HepG2 (cell line): ENCODE data around the gene KRTAP12-1. TPM values are rescaled to one million over a fixed set of nuclear protein-coding genes. Genes with fewer than 3 reads are reported as not detected.

Source experiments
- ATAC-seq: fragments of 200-7000 bp; cut with Tn5 transposase; 3 replicates; pipeline ENCODE4 v1.9.1; 2020; ENCODE audit warnings: mild to moderate bottlenecking, moderate library complexity
- BruUV-seq: library from RNA; stranded (reverse); fragments of 400-500 nt; replicated peaks from 2 replicates; lab custom pipeline; 2021; lab: Mats Ljungman, UMichigan
- CTCF ChIA-PET: fragments of 300-600 bp; formaldehyde crosslinking; extraction: SDS; loops from one replicate; lab custom pipeline; 2021; ENCODE audit warnings: low total read pairs, inconsistent platforms, low intra/inter-chr PET ratio; lab: Yijun Ruan, JAX
- POLR2A ChIA-PET: fragments of 350-600 bp; sonication (Branson Sonifier 250); formaldehyde crosslinking; loops from one replicate; lab custom pipeline; 2020; ENCODE audit warnings: antibody characterized with exemption, inconsistent platforms; lab: Yijun Ruan, JAX
- DNase-seq: peaks from one replicate; pipeline ENCODE4 v3.0.0-alpha.2; 2015; ENCODE audit warnings: low spot score
- FAIRE-seq: peaks from 3 replicates; lab custom pipeline; 2011; peaks lifted over from hg19 to GRCh38; lab: Jason Lieb, UNC
- H2AFZ ChIP-seq: one replicate; pipeline ENCODE4 v1.6.1; 2011; ENCODE audit warnings: low read length, inconsistent platforms
- H3K27ac ChIP-seq: fragments of 300-600 bp; 3 replicates; pipeline ENCODE4 v1.8.0; 2011; ENCODE audit warnings: mixed run types, mild to moderate bottlenecking, mixed read lengths, low read length, inconsistent platforms; ENCODE audit not compliant: insufficient read depth; ENCODE audit errors: extremely low read length
- H3K27me3 ChIP-seq, 2 experiments: fragments of 200-600 bp in 1 of 2; 2 replicates in 1 of 2; 3 replicates in 1 of 2; pipeline versions ENCODE4 v1.6.0 to v1.8.0; 2011; ENCODE audit warnings: low read length in 2 of 2, mild to moderate bottlenecking in 2 of 2, moderate library complexity in 2 of 2, inconsistent platforms in 1 of 2; ENCODE audit not compliant: insufficient read depth in 2 of 2, control insufficient read depth in 1 of 2
- H3K36me3 ChIP-seq, 2 experiments: fragments of 200-600 bp in 1 of 2; replicated peaks in 1 of 2; 2 replicates in 1 of 2; 3 replicates in 1 of 2; pipeline versions ENCODE4 v1.5.1 to v1.8.0; 2011; ENCODE audit warnings: low read length in 2 of 2, inconsistent platforms in 1 of 2; ENCODE audit not compliant: insufficient read depth in 2 of 2, control insufficient read depth in 1 of 2
- H3K4me1 ChIP-seq: 2 replicates; pipeline ENCODE4 v1.5.1; 2012; ENCODE audit warnings: low read length, inconsistent platforms; ENCODE audit not compliant: insufficient read depth
- H3K4me2 ChIP-seq: 2 replicates; pipeline ENCODE4 v1.6.0; 2011; ENCODE audit warnings: low read depth, low read length, inconsistent platforms
- H3K4me3 ChIP-seq, 3 experiments: fragments of 200-600 bp in 1 of 3; sonication (generic), shearing (Covaris generic) in 1 of 3; replicated peaks in 1 of 3; 2 replicates each; pipeline ENCODE4 v1.5.1; 2011 to 2016; ENCODE audit warnings: low read length in 3 of 3, inconsistent platforms in 2 of 3, low read depth in 2 of 3, mild to moderate bottlenecking in 2 of 3, control low read depth in 1 of 3, mixed read lengths in 1 of 3; ENCODE audit not compliant: insufficient read depth in 1 of 3
- H3K79me2 ChIP-seq: one replicate; pipeline ENCODE4 v1.6.1; 2011; ENCODE audit warnings: low read length, inconsistent platforms; ENCODE audit not compliant: insufficient read depth
- H3K9ac ChIP-seq: 2 replicates; pipeline ENCODE4 v1.6.0; 2011; ENCODE audit warnings: mild to moderate bottlenecking, low read depth, low read length, inconsistent platforms; ENCODE audit not compliant: insufficient read depth
- H3K9me3 ChIP-seq: 2 replicates; pipeline ENCODE4 v1.5.1; 2012; ENCODE audit warnings: mild to moderate bottlenecking, low read length
- H4K20me1 ChIP-seq: 2 replicates; pipeline ENCODE4 v1.6.0; 2011; ENCODE audit warnings: inconsistent platforms, mild to moderate bottlenecking, low read length, moderate library complexity; ENCODE audit not compliant: insufficient read depth
- KLF6 ChIP-seq: IDR thresholded peaks from 2 replicates; pipeline ENCODE4 v1.8.0; 2016; ENCODE audit warnings: missing biosample characterization, missing genetic modification reagents
- NFE2 ChIP-seq: sonication (generic); formaldehyde crosslinking; IDR thresholded peaks from 2 replicates; pipeline ENCODE4 v1.4.0; 2020; ENCODE audit warnings: missing genetic modification reagents
- POGZ ChIP-seq: sonication (generic); formaldehyde crosslinking; IDR thresholded peaks from 2 replicates; pipeline ENCODE4 v1.4.0; 2020; ENCODE audit warnings: mild to moderate bottlenecking, missing genetic modification reagents
- RORA ChIP-seq: sonication (generic); formaldehyde crosslinking; IDR thresholded peaks from 2 replicates; pipeline ENCODE4 v1.5.0; 2020; ENCODE audit warnings: mild to moderate bottlenecking, missing genetic modification reagents, moderate library complexity
- ZNF337 ChIP-seq: sonication (generic); formaldehyde crosslinking; IDR thresholded peaks from 2 replicates; pipeline ENCODE4 v1.5.1; 2020; ENCODE audit warnings: missing genetic modification reagents, low read depth, mild to moderate bottlenecking, borderline replicate concordance
- ZNF687 ChIP-seq: sonication (generic); formaldehyde crosslinking; IDR thresholded peaks from 2 replicates; pipeline ENCODE4 v1.5.1; 2020; ENCODE audit warnings: mild to moderate bottlenecking, missing genetic modification reagents, moderate library complexity
- ZNF777 ChIP-seq: sonication (generic); formaldehyde crosslinking; IDR thresholded peaks from 2 replicates; pipeline ENCODE4 v1.4.0; 2020; ENCODE audit warnings: missing genetic modification reagents
- WGBS: methylation state at CpG from one replicate; pipeline ENCODE4 v1.1.6; 2017; ENCODE audit warnings: low lambda C conversion rate; 5-methylcytosine and 5-hydroxymethylcytosine counted together
- in situ Hi-C: cut with HindIII; loops from 2 replicates; pipeline ENCODE4 v1.10.0; 2017; ENCODE audit warnings: low pct_unique_long_range_greater_than_20kb; ENCODE audit not compliant: extremely low pct_ligation_motif_present
- intact Hi-C: fragments of 100-400 bp; cut with micrococcal nuclease; formaldehyde crosslinking; loops from one replicate; pipeline ENCODE4 v1.10.0; 2022; ENCODE audit not compliant: unreplicated experiment
- polyA plus RNA-seq, 8 experiments: library from polyadenylated mRNA; depleted of rRNA in 3 of 8; stranded (reverse) in 7 of 8; unstranded in 1 of 8; fragments of >200 nt; fragmentation: Illumina TruSeq in 4 of 8; extraction: Trizol in 4 of 8; gene quantifications; 2 replicates each; pipeline versions ENCODE4 v1.2.1 to v1.2.3, GENCODE V29; 2011 to 2016; ENCODE audit warnings: low read depth in 4 of 8, missing spikeins in 1 of 8, mixed read lengths in 1 of 8; ENCODE audit not compliant: insufficient read depth in 1 of 8
- total RNA-seq, 5 experiments: library from RNA; depleted of rRNA; stranded (reverse); fragments of >200 nt; fragmentation: Illumina TruSeq; extraction: Trizol; gene quantifications; 2 replicates each; pipeline ENCODE4 v1.2.3, GENCODE V29; 2016; ENCODE audit warnings: low read depth in 1 of 5

Gene KRTAP12-1
- total and polyA plus RNA-seq, 2 of the 13 experiments (the other 11 are each of a cell fraction or from before 2014, with no cell fraction given) = not detected

- TF ChIP-seq RORA (CRISPR knock-in tag) (no peak), NFE2 (CRISPR knock-in tag) (no peak), KLF6 (CRISPR knock-in tag) (no peak), POGZ (CRISPR knock-in tag) (no peak)
These were observed 48.0 kb upstream of the KRTAP12-1 start (continued) for GRCh38 chr21:44730028-44730395.

GRCh38 chr21:44729336-44730027 is 47.5 kb upstream of the KRTAP12-1 start:
- FAIRE-seq (no peak), ATAC-seq (no peak), DNase-seq (no peak)
- TF ChIP-seq ZNF777 = no peak
- TF ChIP-seq ZNF337 (CRISPR knock-in tag) = no peak
- peak; percentile 9; the same call in 1 of the 2 replicates for TF ChIP-seq ZNF687 (CRISPR knock-in tag)
- ChIA-PET POLR2A (no interaction called here), CTCF (no interaction called here)
- H3K79me2 ChIP-seq = no peaks in the 10 kb centered on the region
- H3K4me3 ChIP-seq = no peak overlapping the region
- peaks cover 43% of the 10 kb centered on the region for H3K4me1 ChIP-seq
- no peak overlapping the region for H3K9ac ChIP-seq
- no peaks in the 10 kb centered on the region for H3K9me3 ChIP-seq
- intact Hi-C loops (no loop called here), in situ Hi-C loops (no loop called here)
- H3K36me3 ChIP-seq = no peaks in the 10 kb centered on the region
- H4K20me1 ChIP-seq = no peaks in the 10 kb centered on the region
- H3K27ac ChIP-seq = no peak overlapping the region
- 78% methylated on average over 13 of the region's 23 CpGs for WGBS
- no TSS peak for BruUV-seq
- no peak overlapping the region for H3K4me2 ChIP-seq
- no peak overlapping the region for H2AFZ ChIP-seq
- peaks cover 0 to 49% of the 10 kb centered on the region in 2 experiments; a peak in 3 of 5 replicates for H3K27me3 ChIP-seq
